ENCODE measurements around the gene DLGAP4.

GRCh38 chr20:36546111-36546736, 240.1 kb downstream of the DLGAP4 start:
- TF ChIP-seq, protein P1, sequence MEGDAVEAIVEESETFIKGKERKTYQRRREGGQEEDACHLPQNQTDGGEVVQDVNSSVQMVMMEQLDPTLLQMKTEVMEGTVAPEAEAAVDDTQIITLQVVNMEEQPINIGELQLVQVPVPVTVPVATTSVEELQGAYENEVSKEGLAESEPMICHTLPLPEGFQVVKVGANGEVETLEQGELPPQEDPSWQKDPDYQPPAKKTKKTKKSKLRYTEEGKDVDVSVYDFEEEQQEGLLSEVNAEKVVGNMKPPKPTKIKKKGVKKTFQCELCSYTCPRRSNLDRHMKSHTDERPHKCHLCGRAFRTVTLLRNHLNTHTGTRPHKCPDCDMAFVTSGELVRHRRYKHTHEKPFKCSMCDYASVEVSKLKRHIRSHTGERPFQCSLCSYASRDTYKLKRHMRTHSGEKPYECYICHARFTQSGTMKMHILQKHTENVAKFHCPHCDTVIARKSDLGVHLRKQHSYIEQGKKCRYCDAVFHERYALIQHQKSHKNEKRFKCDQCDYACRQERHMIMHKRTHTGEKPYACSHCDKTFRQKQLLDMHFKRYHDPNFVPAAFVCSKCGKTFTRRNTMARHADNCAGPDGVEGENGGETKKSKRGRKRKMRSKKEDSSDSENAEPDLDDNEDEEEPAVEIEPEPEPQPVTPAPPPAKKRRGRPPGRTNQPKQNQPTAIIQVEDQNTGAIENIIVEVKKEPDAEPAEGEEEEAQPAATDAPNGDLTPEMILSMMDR (IDR thresholded peaks at IDR 0.05): no peak
- TF ChIP-seq POLR2A (IDR thresholded peaks at IDR 0.05) (no peak), EP300 (IDR thresholded peaks at IDR 0.05) (no peak)

Data from ovary (tissue), 3 donors.